Activated naive CD8-positive, alpha-beta T cell treated with anti-CD3 and anti-CD28 coated beads, Interleukin-2, amount 50 U/mL, for 16 hours (primary cell): Measurements from ENCODE around the gene CGB7.
"Not testable (repeated sequence)": the region's sequence is repeated elsewhere in the genome, so short reads cannot be mapped to it uniquely, and the experiment has no call there.

Experiments
- DNase-seq: peaks from one replicate; pipeline ENCODE4 v3.0.0-alpha.2; 2020; ENCODE audit warnings: low read depth, low spot score

The CGB7 gene

GRCh38 chr19:49057636-49058234 lies at the start of gene CGB7:
TSS of gene CGB7 (minus strand) at chr19:49057749. CDS start at chr19:49055375, 2,374 bp downstream.
- DNase-seq = no peak

GRCh38 chr19:49106648-49107135 lies 49.1 kb upstream of the CGB7 start:
- peak; percentile 40 for DNase-seq

- no peak for DNase-seq
Measured at GRCh38 chr19:49104229-49104864, 46.8 kb upstream of the CGB7 start.

GRCh38 chr19:49103331-49104085 lies 46.0 kb upstream of the CGB7 start:
- DNase-seq = no peak

GRCh38 chr19:49102303-49102702 lies 44.8 kb upstream of the CGB7 start:
- DNase-seq = no peak

GRCh38 chr19:49101160-49101559 lies 43.6 kb upstream of the CGB7 start:
- no peak for DNase-seq

GRCh38 chr19:49098795-49099194 lies 41.2 kb upstream of the CGB7 start:
- DNase-seq = no peak

GRCh38 chr19:49097453-49098288 lies 40.1 kb upstream of the CGB7 start:
- DNase-seq = peak; percentile 55

- no peak for DNase-seq
Measured at GRCh38 chr19:49094505-49095482, 37.2 kb upstream of the CGB7 start.

- DNase-seq = no peak
Measured at GRCh38 chr19:49092686-49093085, 35.1 kb upstream of the CGB7 start.

- DNase-seq = no peak
Measured at GRCh38 chr19:49091391-49092038, 34.0 kb upstream of the CGB7 start.

GRCh38 chr19:49086296-49086695 lies 28.7 kb upstream of the CGB7 start:
- DNase-seq = no peak

- DNase-seq = no peak
Measured at GRCh38 chr19:49085868-49086232, 28.3 kb upstream of the CGB7 start.

GRCh38 chr19:49085020-49085867 lies 27.7 kb upstream of the CGB7 start, which contains the start of gene SNRNP70:
TSS of gene SNRNP70 (plus strand) at chr19:49085451. CDS start at chr19:49086415, 964 bp downstream.
- DNase-seq = peak; percentile 95

- no peak for DNase-seq
Measured at GRCh38 chr19:49084206-49085019, 26.9 kb upstream of the CGB7 start.

- DNase-seq = no peak
Measured at GRCh38 chr19:49081273-49081672, 23.7 kb upstream of the CGB7 start.

GRCh38 chr19:49080392-49080791 lies 22.8 kb upstream of the CGB7 start:
- DNase-seq = no peak

GRCh38 chr19:49074869-49075268 lies 17.3 kb upstream of the CGB7 start:
- not testable (repeated sequence) for DNase-seq
